GM18517 (cell line): ENCODE measurements around the gene BNIP2.
"Not testable (repeated sequence)": the region's sequence is repeated elsewhere in the genome, so short reads cannot be mapped to it uniquely, and the experiment has no call there.

Source experiments
- ATAC-seq: cut with Tn5 transposase; IDR thresholded peaks from one replicate; pipeline ENCODE4 v1.9.1; 2021; ENCODE audit warnings: mild to moderate bottlenecking, moderate library complexity; ENCODE audit not compliant: unreplicated experiment

Gene BNIP2, protein sequence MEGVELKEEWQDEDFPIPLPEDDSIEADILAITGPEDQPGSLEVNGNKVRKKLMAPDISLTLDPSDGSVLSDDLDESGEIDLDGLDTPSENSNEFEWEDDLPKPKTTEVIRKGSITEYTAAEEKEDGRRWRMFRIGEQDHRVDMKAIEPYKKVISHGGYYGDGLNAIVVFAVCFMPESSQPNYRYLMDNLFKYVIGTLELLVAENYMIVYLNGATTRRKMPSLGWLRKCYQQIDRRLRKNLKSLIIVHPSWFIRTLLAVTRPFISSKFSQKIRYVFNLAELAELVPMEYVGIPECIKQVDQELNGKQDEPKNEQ

DNA sequence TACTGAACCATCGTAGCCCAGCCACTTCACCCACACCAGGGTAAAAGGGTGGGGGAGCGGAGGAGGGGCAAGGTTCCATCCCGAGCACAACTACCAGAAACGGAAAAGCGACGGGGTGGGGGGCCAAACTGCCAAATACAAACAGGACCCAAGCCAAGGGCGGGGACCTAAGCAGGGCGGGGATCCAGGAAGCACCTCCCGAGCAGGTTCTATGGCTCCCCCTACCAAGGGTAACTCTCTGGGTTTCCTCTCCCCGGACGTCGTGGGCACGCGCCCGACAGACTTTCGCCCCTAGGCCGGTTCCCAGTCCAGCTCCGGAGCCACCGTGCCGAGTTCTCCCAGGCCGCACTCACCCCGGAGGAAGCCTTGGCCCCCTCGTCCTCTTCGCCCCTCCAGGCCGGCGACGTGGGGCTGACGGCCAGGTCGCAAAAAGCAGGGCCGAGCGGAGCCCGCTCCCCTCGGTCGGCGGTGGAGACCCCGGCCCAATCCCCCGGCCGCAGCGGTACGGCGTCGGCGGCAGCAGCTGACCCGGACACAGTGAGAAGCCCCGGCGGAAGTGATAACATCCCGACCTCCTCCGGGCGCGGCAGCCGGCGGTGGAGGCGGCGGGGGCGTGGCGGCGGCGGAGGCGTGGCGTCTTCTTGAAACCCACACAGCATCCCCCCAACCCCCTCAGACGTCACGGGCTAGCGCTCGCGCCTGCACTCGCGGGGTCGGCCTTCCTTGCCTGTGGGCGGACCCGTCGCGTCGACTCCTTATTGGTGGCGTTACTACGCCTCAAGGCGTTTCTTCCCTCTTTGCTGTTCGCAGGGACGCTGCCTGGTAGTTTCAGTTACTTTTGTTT is at the start of gene BNIP2:
Gene BNIP2 (minus strand): TSS at position 539 of the 844 bp plus-strand sequence. CDS start 6,863 bp downstream, outside the sequence.
- peak; percentile 68 for ATAC-seq

DNA sequence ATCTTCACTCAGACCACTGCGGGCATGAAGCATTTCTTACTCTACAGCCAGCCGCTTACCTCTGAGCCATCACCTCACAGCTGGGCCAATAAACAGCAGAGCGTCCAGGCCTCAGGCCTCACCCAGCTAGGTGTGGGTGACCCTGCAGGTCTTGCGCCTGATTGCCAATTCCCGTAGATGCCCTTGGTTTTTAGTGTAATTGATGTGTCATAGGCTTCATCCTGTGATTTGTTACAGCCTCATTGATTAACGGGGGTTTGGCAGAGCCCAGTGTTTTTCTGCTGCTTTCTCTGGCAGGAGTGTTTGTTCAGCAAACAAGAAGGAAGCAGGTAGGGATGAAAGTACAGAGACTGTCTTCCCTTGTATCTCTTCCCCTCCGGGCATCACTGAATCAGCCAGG is 49.6 kb upstream of the BNIP2 start:
- ATAC-seq = no peak

DNA sequence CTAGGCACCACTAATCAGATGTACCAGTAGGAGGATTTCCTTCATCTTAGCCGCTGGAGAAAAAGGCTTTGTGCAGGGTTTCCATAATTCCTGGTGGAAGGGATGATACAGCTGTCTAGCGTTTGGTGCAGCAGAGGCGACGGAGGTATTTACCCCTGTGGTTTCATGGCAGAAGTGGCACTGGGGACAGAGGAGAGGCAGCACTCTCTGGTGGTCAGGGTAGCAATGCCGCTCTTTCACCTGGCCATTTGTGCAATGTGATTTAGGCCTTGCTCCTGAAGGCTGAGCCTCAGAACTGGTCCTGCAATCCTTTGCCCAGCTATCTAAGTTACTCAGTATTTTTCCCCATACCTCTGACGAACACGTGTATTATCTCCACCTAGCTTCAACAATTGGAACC is 47.1 kb upstream of the BNIP2 start:
- ATAC-seq = no peak

DNA sequence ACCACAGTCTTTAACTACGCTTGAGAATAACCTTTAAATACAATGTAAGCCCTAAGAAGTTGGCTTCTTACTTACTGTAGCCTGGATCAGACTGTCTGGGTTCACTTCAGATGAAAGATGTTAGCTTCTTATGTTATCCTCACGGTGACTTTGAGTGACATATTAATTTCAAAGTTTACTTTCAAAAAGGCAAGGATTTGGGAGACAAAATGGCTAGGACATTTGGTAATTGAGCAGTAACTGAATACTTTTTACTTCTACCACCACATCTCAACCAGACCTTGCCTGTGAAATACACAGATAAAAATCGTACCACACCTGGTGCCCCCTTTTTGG is 36.0 kb upstream of the BNIP2 start:
- ATAC-seq = no peak

DNA sequence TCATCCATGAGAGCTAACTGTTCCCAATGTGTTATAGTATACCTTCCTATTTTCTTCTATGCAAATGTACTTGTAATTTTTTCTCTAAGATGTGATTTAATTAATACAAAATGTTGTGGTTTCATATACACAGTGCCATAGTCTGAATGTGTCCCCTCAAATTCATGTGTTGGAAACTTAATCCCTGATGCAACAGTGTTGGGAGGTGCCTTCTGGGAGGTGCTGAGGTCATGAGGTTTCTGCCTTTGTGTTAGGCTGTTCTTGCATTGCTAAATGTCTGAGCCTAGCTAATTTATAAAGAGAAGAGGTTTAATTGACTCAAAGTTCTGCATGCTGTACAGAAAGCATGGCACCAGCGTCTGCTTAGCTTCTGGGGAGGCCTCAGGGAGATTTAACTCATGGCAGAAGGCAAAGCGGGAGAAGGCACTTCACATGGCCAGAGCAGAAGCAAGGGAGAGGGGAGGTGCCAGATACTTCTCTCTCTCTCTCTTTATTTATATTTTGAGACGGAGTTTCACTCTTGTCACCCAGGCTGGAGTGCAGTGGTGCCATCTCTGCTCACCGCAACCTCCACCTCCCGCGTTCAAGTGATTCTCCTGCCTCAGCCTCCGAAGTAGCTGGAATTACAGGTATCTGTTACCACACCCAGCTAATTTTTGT is 34.7 kb upstream of the BNIP2 start:
- no peak for ATAC-seq

DNA sequence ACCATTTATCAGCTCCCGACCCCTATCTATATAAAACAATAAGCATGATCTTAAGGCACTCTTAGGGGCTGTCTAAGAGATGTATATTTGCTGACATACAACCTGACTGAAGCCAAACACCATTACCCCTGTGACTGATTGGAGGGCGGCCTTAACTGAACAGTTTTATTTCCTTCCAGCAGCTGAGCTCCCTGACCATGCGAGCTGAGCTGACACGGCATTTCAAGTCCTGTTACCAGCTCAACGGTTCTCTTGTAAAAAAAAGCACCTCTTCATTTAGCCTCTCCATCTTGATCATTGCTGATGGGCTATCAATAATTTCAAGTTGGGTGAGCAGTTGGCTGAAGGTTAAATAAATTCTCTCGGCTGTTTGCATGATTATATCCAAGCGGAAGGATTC is 33.4 kb upstream of the BNIP2 start:
- no peak for ATAC-seq

DNA sequence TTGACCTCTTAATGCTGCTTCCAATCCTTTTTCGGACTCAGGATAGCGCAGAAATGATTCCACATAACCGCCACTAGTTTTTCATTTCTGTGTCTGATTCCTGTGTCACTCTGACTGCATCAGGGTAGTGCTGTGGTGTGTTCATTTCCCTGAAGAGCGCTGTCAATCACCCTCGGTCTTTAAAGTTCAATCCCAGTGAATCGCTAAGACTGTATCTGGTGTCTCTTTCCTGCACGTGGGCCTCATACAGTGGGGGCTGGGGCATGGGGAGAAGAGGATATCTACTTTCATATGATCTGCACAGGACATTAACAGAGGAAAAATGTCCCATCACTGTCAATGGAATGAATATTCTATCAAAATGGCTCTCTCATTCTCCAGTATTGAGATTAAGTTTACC is 32.9 kb upstream of the BNIP2 start:
- ATAC-seq = no peak

DNA sequence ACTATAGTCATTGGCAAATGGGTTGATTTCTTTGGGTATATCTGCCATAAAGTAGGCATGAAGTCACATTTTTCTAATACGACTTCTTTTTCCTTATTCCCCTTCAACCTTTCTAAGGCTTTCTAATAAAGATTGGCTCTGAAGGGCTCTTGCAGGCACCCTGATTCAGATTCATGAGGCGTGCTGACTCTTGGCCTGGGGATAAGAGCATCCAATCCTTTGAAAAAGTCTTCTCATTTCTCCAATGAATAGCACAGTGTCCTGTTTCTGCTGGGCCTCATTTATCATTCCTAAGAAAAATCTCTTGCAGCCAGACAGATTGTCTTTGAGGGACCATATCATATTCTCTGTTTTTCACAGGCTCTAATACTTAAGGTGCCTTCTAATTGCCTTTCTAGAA is 32.3 kb upstream of the BNIP2 start:
- ATAC-seq = no peak

DNA sequence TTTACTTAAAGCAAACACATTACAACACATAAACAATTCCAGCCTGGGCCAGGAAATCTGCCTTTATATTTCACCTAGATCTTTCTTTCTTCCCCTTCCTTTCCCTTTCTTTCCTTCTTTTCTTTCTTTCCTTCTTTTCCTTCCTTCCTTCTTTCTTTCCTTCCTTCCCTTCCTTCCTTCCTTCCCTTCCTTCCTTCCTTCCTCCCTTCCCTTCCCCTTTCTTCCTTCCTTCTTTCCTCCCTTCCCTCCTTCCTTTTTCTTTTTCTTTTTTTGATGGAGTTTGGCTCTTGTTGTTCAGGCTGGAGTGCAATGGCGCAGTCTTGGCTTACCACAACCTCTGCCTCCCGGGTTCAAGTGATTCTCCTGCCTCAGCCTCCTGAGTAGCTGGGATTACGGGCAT is 24.1 kb upstream of the BNIP2 start:
- no peak for ATAC-seq

DNA sequence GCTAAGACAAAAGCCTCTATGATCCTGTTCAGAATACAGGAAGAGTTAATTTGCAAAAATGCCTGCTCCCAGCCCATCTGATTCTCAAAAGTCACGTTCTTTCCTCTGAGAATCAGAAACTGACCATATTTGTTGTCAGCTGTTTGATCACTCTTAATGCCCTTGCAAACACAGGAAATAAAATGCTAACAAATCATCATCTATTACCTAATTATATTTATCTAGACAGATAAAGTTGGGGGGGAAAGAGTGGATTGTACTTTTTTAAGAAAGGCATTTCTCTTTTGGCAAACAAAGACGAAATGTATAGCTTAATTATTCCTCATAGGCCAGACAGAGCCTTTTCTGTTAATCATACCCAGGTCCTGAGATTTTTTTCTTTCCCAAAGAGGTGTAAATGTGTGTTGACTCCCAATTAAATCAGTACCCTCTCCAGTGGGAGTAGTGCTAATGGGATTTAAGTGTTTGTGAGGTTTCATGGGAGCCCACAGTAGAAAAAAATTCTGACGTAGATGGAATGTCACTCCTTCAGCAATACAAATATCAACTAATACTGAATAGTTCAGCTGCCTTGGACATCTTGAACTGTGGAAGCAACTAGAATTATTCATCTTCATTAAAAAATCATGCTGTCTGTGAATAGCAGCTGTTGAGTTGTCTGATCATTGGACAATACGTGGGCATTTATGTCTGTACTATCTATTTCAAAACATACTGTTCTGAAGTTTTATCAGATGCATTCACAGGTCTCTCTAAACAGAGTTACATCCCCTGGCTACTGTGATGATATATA is 22.5 kb upstream of the BNIP2 start:
- ATAC-seq = no peak

DNA sequence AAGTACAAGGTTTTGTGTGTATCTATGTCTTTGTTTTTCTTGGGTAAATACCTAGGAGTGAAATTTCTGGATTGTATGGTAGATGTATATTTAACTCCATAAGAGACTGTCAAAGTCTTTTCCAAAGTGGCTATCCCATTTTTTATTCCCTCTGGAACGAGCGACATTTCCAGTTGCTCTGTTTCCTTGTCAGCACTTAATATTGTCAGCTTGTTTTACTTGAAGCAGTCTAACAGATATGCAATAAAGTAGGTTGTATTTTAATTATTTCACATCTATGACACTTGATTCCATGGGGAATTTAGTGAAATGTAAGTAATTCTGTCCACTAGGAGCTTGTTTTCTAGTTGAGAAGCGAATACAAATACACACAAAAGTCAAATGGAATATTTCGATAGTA is 18.5 kb upstream of the BNIP2 start:
- ATAC-seq = no peak

DNA sequence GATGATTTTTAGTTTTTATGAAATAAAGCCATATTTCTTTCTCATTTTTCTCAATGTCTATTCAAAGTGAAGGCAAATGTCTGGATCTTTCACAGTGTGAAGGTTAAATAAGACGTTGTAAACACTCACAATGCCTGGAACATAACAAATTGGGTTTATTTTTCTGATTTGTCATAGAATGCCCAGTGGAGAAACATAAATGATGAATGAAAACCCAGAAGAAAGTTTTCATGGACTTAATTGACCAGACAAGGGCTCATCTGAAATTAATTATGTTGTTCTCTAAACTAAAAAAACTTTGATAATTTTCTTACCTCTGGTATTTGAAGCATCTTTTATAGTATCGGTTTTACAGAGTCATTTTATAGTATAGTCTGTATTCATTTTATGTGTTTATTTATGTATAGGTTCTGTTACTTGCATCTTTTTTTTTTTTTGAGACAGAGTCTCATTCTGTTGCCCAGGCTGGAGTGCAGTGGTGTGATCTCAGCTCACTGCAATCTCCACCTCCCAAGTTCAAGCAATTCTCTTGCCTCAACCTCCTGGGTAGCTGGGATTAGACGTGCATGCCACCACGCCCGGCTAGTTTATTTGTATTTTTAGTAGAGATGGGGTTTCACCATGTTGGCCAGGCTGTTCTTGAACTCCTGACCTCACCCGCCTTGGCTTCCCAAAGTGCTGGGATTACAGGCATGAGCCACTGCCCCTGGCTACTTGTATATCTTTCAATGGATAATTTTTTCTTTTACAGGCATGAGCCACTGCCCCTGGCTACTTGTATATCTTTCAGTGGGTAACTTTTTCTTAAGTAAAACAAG is 15.1 kb upstream of the BNIP2 start:
- ATAC-seq = no peak

DNA sequence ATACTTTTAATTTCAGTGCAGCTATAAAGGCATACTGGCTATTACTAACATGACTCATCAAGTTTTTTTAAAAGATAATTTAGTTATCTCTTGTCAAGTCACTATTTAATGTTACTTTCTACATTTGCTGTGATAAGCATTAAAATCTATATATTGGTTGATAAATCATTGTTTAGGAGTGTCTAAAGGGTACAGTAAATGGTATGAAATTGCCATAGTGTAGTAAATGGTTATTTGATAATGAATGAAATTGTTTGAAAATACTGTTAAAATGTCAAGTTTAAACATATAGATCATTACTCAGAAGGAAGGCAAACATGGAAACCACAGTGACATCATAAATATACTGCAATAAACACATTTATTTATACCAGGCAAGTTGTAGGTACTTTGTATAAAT is 13.2 kb upstream of the BNIP2 start:
- ATAC-seq = no peak

DNA sequence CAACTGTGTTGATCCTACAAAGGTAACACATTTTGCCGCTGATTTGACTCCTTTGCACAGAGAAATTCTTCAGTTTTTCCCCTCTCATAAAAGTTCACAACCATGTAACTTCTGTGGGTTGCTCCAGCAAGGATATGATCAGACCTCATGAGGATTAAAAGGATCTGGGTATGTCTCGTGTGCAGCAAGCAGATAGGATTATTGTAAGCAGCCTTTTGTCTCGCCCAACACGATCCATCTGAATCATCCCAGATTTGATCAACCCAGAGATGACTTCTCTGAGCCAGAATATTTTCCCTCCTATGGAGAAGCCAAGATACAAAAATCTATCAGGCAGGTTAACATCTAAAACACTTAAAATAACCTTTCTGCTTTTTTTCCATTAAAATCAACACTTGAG is 12.8 kb upstream of the BNIP2 start:
- no peak for ATAC-seq

DNA sequence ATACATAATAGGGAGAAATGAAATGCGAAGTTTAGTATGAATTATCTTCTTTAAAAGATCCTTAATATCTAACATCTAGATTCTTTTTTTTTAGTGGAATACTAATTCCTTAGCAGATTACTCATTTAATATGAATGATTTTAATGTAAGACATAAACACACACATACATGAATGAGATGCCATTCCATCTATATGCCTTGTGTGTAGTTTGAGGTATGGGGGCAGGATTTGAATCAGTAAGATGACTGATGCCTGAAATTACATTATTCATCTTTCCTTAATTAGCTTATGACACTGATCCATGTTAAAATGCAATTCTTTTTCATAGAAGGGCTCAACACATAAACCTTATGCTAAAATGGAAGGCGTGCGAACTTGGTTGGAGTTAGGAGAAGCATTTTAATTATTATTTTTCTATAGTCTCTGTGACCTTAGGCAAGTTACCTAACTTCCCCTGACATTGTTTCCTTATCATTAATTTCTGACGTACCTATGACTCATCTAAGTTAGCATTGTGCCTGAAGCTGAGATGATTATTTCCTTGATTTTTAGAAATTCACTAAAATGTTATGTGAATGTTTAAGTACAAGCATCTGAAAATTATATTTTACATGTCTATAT is 10.8 kb upstream of the BNIP2 start:
- ATAC-seq = no peak

DNA sequence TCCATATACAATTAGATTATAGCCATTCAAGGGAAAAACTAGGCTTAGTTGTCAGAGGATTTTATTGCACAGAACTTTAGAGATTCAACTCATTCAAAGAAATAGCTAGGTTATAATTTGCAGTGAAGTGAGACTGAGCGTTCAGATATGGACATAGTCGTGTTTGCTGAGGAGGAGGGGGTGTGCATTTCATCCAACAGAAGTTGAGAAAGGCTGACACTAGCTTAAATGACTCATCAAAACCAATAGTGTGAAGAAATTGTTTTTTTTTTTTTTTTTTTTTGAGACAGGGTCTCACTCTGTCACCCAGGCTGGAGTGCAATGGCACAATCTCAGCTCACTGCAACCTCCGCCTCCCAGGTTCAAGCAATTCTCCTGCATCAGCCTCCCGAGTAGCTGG is 8.9 kb upstream of the BNIP2 start:
- not testable (repeated sequence) for ATAC-seq

DNA sequence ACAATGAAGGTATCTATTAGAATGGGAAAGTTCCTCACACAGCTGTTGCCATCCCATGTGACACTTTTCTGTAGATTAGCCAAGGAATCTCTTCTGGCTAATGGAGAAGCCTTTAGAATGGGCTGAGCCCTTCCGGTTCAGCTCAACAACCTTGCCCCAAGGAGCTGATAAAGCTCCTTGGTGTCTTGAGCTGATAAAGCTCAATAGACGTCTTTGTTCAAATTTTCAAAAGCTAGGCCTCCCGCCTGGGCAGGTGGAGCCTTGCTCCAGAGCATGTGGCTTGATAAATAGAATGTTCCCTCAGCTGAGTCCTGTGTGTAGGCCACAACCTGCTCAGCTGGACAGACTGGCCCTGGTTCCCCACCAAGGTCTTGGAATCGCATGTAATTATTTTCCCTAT is 7.2 kb upstream of the BNIP2 start:
- no peak for ATAC-seq

DNA sequence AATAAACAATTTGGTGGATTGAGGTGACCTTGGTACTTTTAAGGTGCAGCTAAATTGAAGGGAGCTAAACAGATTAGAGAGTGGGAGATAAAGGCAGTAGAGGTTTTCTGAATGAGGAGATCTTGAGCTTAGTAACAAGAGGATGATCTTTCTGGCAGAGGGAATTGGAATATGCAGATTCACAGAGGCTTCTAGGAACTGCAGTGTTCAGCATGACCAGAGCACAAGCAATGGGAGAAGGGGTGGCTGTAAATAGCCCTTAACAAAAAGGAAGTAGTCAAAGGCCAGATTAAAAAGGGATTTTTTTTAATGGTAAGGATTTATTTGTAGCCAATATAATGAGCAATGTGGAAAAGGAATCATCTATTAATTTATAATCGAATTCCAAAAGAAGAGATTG is 5.7 kb upstream of the BNIP2 start:
- ATAC-seq = no peak

DNA sequence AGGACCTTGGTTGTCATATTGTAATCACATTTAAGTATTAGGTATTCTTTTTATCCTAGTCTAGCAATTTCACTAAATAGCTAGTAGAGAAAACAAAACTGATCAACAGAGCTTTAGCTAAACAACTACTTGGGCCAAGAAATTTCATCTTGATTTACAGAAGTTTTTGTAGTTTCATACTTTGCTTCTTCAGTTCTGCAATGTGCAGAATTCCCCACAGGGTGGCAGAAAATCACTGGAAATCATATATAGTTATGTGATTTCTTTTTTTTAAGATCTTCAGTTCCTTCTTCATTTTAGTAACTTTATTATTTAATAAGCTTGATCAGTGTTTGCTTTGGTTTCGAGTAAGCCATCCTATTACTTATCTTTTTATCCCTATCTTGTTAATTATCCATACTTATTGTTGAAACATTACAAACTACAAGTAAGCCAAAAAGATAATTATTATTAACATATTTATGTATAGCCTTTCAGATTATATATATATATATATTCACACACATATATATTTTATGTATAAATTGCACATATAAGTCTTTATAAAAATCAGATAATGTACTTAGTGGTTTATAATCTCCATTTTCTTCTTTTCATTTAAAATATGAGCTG is 2.2 kb upstream of the BNIP2 start:
- no peak for ATAC-seq
